ENCODE data around the gene LAD1. TPM values are rescaled to one million over a fixed set of nuclear protein-coding genes. Genes with fewer than 3 reads are reported as not detected.

Gene LAD1, protein sequence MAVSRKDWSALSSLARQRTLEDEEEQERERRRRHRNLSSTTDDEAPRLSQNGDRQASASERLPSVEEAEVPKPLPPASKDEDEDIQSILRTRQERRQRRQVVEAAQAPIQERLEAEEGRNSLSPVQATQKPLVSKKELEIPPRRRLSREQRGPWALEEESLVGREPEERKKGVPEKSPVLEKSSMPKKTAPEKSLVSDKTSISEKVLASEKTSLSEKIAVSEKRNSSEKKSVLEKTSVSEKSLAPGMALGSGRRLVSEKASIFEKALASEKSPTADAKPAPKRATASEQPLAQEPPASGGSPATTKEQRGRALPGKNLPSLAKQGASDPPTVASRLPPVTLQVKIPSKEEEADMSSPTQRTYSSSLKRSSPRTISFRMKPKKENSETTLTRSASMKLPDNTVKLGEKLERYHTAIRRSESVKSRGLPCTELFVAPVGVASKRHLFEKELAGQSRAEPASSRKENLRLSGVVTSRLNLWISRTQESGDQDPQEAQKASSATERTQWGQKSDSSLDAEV
- total RNA-seq, result 17.6 to 23.0 TPM (median 20.7 TPM) in 3 replicates

DNA sequence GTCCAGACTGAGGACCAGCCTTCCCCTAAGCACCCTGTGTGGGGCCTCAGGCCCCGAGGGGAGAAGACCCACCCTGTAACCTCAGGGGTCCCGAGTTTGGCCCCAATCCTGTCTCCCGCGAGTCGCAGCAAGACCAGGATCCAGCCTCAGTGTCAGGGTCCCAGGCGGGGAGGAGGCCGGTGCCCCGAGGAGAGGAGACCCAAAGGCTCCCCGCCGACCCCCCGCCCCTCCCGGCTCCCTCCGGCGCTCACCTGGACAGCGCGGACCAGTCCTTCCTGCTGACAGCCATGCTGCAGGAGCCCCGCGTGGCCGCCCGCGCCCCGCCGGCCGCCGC, at the start of gene LAD1:
TSS of gene LAD1 (minus strand) at position 307 of the 334 bp plus-strand sequence. CDS start at position 289, 18 bp downstream.
- Mint-ChIP-seq H3K4me3 (peak within 1 kb of the TSS; percentile 62), H3K27ac (no peak within 1 kb of the TSS), H3K36me3 (no peaks in the 10 kb centered on the region), H3K9me3 (no peaks in the 10 kb centered on the region), H3K27me3 (ENCODE audit: low read depth) (peaks cover 27% of the 10 kb centered on the region), H3K4me1 (peaks cover 26% of the 10 kb centered on the region)
- DNase-seq (ENCODE audit: low spot score in 2 of 2, unreplicated experiment in 2 of 2), result no peak
- TF ChIP-seq, protein P1, sequence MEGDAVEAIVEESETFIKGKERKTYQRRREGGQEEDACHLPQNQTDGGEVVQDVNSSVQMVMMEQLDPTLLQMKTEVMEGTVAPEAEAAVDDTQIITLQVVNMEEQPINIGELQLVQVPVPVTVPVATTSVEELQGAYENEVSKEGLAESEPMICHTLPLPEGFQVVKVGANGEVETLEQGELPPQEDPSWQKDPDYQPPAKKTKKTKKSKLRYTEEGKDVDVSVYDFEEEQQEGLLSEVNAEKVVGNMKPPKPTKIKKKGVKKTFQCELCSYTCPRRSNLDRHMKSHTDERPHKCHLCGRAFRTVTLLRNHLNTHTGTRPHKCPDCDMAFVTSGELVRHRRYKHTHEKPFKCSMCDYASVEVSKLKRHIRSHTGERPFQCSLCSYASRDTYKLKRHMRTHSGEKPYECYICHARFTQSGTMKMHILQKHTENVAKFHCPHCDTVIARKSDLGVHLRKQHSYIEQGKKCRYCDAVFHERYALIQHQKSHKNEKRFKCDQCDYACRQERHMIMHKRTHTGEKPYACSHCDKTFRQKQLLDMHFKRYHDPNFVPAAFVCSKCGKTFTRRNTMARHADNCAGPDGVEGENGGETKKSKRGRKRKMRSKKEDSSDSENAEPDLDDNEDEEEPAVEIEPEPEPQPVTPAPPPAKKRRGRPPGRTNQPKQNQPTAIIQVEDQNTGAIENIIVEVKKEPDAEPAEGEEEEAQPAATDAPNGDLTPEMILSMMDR (IDR thresholded peaks at IDR 0.05; ENCODE audit: unreplicated experiment), result no peak

DNA sequence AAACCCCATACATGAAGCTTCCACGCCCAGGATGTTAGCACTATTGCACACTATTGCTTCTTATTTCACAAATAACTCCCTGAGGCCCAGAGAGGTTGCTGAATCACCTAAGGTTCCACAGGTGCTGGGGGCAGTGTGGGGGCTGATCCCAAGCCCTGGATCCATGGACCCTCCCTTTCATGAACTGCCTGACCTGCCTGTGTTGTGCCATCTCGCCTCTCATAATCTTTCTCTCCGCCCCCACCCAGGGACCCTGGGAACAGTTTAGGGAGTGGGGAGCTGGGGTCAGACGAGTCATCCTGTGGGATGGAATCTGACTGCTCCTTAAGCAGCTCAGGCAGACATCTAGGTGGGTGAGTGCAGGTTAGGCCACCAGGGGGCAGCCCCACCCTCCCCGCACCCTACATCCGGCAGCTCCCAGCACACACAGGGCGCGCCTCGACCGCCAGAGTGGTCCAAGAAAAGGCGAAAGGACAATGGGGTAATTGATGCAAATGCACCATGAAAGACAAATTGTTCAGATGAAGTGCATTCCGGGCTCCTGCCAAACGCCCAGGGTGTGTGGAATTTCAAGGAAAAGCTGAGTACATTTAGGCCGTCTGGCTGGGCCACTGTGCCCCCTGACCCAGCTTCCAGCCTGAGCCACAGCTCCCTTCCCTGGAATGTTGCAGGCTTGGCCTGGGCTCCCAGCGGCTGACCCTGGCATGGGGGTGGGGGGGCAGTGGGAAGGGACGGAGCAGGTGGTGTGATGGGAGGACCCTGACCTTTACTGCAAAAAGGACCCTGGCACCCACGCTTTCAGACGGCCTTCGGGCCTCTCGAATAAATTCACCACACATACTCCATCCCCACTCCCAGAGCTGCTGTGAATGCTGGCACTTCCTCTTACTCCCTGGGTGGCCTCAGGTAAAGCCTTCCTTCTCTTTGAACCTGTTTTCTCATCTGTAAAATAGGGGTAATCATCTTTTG, 49.1 kb upstream of the LAD1 start:
- H3K27ac Mint-ChIP-seq, result no peak overlapping the region
- no peaks in the 10 kb centered on the region for H3K27me3 Mint-ChIP-seq (ENCODE audit: low read depth)
- no peak overlapping the region for H3K4me3 Mint-ChIP-seq
- no peaks in the 10 kb centered on the region for H3K9me3 Mint-ChIP-seq
- DNase-seq (ENCODE audit: low spot score in 2 of 2, unreplicated experiment in 2 of 2), result peak; percentile 56 to 64
- TF ChIP-seq, protein P1 (IDR thresholded peaks at IDR 0.05; ENCODE audit: unreplicated experiment), result peak; percentile 87
- no peaks in the 10 kb centered on the region for H3K36me3 Mint-ChIP-seq
- peaks cover 31% of the 10 kb centered on the region for H3K4me1 Mint-ChIP-seq

DNA sequence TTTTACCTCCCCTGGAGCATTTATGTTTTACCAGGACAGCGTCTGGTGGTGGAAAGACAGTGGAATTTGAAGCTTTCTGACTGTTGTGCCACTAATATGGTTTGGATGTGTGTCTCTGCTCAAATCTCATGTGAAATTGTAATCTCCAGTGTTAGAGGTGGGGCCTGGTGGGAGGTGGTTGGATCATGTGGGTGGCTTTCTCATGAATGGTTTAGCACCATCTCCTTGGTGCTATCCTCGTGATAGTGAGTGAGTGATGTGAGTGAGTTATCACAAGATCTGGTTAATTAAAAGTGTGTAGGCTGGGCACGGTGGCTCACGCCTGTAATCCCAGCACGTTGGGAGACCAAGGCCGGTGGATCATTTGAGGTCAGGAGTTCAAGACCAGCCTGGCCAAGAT, 46.2 kb upstream of the LAD1 start:
- TF ChIP-seq, protein P1 (IDR thresholded peaks at IDR 0.05; ENCODE audit: unreplicated experiment), result no peak
- Mint-ChIP-seq H3K27ac (no peak overlapping the region), H3K36me3 (peaks cover 3% of the 10 kb centered on the region), H3K4me3 (no peak overlapping the region), H3K27me3 (ENCODE audit: low read depth) (no peaks in the 10 kb centered on the region), H3K9me3 (peaks cover 14% of the 10 kb centered on the region), H3K4me1 (peaks cover 18% of the 10 kb centered on the region)
- DNase-seq (ENCODE audit: low spot score in 2 of 2, unreplicated experiment in 2 of 2), result no peak

DNA sequence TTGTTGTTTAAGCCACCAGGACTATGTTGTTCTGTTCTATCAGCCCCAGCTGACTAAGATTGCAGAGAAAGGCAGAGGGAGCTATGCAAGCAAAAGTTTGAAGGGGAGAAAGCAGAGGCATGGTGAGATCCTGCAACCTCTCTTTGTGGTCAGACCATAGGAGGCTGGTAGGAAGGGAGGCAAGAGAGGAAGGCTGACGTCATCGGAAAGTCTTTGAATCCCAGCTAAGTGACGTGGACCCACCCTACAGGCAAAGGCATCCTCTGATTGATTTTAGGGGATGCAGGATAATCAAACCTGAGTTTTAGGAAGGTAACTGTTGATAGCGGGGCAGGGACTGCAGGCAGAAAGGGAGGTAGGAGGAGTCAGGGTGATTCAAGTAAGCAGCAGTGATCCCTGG, 45.7 kb upstream of the LAD1 start:
- Mint-ChIP-seq H3K27ac (no peak overlapping the region), H3K27me3 (ENCODE audit: low read depth) (no peaks in the 10 kb centered on the region), H3K4me3 (no peak overlapping the region), H3K9me3 (peaks cover 14% of the 10 kb centered on the region), H3K4me1 (peaks cover 15% of the 10 kb centered on the region), H3K36me3 (peaks cover 3% of the 10 kb centered on the region)
- DNase-seq (ENCODE audit: low spot score in 2 of 2, unreplicated experiment in 2 of 2), result no peak
- TF ChIP-seq, protein P1 (IDR thresholded peaks at IDR 0.05; ENCODE audit: unreplicated experiment), result no peak

DNA sequence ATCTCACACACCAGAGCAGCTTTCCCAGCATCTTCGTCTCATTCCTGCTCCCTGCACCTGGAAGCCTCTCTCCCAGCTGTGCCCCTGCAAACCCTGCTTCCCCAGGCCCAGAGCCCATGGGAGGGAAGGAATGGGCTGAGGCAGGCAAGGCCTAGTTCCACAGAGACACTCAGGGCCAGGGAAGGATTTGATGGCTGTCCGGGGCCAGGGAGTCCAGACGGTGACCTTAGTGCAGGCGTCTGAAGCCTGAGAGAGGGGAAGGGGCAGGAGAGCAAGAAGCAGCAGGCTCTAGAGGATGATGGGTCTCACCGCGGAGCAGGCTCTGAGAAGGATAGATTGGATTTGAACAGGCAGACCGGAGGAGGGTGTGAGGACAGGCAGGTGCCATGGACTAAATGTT, 44.6 kb upstream of the LAD1 start:
- no peak for DNase-seq (ENCODE audit: low spot score in 2 of 2, unreplicated experiment in 2 of 2)
- H3K9me3 Mint-ChIP-seq, result peaks cover 14% of the 10 kb centered on the region
- TF ChIP-seq, protein P1 (IDR thresholded peaks at IDR 0.05; ENCODE audit: unreplicated experiment), result no peak
- H3K4me1 Mint-ChIP-seq, result peaks cover 8% of the 10 kb centered on the region
- H3K4me3 Mint-ChIP-seq, result no peak overlapping the region
- H3K27ac Mint-ChIP-seq, result no peak overlapping the region
- H3K36me3 Mint-ChIP-seq, result peaks cover 3% of the 10 kb centered on the region
- no peaks in the 10 kb centered on the region for H3K27me3 Mint-ChIP-seq (ENCODE audit: low read depth)
